Peyer's patch (tissue), 4 donors: ENCODE data around the gene YIPF1.

Experiments
- CTCF ChIP-seq, 6 experiments: fragments of 450-650 bp in 4 of 6; fragments of 200-600 bp in 2 of 6; sonication (generic) in 1 of 6; IDR thresholded peaks; one replicate each; pipeline ENCODE4 v1.5.1; 2017 to 2019; ENCODE audit warnings: antibody characterized with exemption in 6 of 6, mild to moderate bottlenecking in 3 of 6, moderate library complexity in 1 of 6
- POLR2A ChIP-seq, 2 donors: fragments of 450-650 bp; IDR thresholded peaks; one replicate each; pipeline ENCODE4 v1.5.1; 2017; ENCODE audit warnings: antibody characterized with exemption in 2 of 2, mild to moderate bottlenecking in 2 of 2, moderate library complexity in 2 of 2

DNA sequence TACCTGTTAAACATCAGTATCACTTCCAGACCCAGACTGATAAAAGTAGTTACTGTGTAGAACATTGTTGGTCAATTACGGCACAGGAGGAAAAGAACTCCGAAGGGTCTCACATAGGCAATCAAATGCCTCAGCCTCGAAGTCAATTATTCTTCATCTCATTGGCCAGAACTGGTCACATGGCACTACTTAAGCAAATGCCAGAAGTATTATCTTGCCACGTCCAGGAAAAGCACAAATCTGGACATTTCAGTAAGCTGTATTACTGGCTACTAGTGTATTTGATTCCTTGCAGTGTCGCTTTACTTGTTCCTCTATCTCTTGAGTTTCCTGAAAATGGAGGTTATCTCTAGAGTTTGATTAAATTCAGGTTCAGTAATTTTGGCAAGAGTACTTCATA, 28.7 kb upstream of the YIPF1 start:
- TF ChIP-seq POLR2A (IDR thresholded peaks at IDR 0.05) (no peak), CTCF (IDR thresholded peaks at IDR 0.05) (no peak)
